GM18907 (cell line): Measurements from ENCODE around the gene RHOC.
A peak's percentile ranks its signal among the peaks of the same experiment; 100 is the strongest.

Experiments used
- ATAC-seq: cut with Tn5 transposase; IDR thresholded peaks from one replicate; pipeline ENCODE4 v1.9.1; 2021; ENCODE audit warnings: mild to moderate bottlenecking, moderate library complexity; ENCODE audit not compliant: unreplicated experiment

Gene RHOC

GRCh38 chr1:112702420-112703261 is 4.3 kb downstream of the RHOC start:
- no peak for ATAC-seq

DNA sequence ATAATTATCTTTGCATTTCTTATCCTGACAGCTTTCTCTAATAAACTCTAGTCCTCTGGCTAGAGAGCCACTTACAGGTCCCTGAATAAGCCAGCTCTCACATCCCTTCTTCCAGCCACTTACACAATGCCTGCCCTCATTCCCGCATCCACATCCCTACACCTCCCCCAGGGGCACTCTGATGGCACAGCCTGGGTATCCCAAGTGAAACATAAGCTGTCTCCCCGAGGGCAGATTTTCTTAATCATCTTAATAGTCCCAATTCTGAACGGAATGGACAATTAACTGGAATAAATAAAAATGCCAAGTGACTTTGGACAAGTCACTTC is 4.9 kb downstream of the RHOC start:
- ATAC-seq, result no peak

DNA sequence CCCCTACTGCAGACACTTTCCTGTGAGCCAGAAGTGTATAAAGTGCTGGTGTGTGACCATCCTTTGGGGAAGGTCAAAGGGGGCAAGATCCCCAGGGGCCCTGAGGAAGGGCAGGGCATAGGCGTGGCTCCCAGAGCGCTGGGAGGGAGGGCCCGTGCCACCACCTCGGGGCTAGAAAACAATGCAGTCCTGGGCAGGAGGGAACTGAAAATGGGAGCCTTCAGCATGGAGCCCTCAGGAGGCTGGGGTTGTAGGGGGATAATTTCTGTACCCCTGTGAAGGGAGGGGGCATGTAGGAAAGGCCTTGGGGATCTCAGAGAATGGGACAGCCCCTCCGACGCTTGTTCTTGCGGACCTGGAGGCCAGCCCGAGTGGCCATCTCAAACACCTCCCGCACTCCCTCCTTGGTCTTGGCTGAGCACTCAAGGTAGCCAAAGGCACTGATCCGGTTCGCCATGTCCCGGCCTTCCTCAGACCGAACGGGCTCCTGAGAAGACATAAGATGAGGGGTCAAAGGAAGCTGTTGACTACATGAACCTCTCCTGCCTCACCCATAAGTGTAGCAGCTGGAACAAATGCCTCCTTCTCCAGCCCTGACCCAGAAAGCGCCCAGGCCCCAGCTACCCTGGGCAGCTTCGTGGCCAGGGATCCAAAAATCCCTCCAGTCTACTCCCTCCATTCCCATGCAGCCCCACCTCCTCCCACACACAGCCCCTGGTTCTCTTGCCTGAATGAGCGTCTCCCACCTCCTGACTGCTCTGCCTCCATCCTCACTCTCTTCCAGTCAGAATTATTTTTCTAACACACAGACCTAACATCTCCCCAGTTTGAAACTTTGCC is 5.5 kb downstream of the RHOC start:
- no peak for ATAC-seq

GRCh38 chr1:112700290-112701226 is 6.4 kb downstream of the RHOC start:
- peak; percentile 58 for ATAC-seq

DNA sequence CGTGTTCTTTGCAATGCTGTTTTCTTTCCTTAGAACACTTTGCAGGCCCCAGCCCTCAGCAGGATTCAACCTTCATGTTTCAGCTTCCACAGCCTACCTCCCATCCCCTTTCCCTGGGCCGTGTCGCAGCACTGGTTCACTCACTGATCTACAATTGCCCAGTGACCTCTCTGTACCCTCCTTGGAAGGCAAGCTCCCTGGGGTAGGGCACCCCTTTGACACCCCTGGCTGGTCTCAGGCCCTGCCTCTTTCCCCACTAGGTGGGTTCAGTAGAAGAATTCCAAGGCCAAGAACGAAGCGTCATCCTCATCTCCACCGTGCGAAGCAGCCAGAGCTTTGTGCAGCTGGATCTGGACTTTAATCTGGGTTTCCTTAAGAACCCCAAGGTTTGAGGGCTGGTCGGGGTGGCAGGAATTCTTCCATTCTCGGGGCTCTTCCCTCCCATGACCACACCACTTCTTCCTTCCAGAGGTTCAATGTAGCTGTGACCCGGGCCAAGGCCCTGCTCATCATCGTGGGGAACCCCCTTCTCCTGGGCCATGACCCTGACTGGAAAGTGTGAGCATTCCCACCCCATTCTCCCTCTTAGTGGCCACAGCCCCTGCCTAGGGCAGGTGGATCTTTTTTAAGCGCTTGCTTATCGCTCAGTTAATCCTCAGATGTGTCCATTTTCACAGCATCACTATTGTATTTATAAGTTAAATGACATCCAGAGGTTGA is 7.3 kb downstream of the RHOC start:
- ATAC-seq, result no peak

GRCh38 chr1:112698366-112699310 is 8.3 kb downstream of the RHOC start:
- ATAC-seq, result no peak

DNA sequence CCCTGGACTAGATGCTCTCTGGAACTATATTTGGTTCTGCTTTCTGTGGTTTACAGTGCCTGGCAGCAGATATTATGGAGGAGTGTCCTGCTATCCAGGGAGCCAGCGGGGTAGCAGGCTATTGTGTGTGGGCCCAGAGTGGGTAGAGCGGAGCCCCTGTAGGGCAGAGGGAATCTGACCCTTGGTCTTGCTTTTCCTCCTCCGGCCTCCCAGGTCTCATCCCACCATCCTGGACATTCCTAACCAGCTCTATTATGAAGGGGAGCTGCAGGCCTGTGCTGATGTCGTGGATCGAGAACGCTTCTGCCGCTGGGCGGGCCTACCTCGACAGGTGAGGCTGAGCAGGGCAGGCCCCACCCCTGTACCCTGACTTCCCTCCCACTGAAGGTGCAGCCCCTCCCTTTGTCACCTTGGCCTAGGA is 9.1 kb downstream of the RHOC start:
- no peak for ATAC-seq

GRCh38 chr1:112696578-112697314 is 10.2 kb downstream of the RHOC start:
- ATAC-seq, result no peak

GRCh38 chr1:112695276-112695675 is 11.7 kb downstream of the RHOC start:
- no peak for ATAC-seq

GRCh38 chr1:112694363-112694929 is 12.5 kb downstream of the RHOC start:
- no peak for ATAC-seq

GRCh38 chr1:112693821-112694220 is 13.1 kb downstream of the RHOC start:
- no peak for ATAC-seq

DNA sequence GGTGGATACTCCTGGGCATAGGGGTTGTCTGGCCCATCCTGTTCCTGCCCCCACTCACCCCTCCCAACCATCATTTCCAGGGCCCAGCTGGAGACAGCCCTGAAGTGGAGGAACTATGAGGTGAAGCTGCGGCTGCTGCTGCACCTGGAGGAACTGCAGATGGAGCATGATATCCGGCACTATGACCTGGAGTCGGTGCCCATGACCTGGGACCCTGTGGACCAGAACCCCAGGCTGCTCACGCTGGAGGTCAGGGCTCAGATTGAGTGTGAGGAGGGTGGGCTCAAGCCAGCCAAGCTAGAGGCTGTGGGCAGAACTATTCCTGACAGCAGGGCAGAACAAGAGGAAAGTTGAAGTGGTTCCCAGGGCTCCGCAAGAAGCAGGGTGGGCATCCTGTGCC is 14.2 kb downstream of the RHOC start:
- no peak for ATAC-seq

- ATAC-seq, result no peak
Measured at GRCh38 chr1:112689842-112690237, 17.1 kb downstream of the RHOC start.

DNA sequence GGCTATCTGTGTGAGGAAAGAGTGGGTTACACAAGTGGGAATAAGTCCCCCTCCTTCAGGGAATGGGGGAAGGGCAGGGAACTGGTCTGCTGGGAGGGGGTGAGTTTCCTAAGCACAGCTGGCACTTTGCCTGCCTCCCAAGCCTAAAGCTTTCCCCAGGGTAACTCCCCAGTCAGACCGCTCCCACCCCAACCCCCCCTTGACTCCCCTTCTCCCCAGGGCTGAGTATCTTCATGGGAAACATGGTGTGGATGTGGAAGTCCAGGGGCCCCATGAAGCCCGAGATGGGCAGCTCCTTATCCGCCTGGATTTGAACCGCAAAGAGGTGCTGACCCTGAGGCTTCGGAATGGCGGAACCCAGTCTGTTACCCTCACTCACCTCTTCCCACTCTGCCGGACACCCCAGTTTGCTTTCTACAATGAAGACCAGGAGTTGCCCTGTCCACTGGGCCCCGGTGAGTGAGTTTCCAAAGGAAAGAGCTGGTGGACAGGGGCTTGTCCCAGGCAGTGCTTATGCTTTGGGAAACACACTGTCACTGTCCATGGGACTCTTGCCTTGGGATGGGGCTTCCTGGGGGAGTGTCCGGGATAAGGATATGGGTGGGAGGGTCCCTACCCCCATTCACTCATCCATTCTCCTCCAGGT is 17.6 kb downstream of the RHOC start:
- no peak for ATAC-seq

GRCh38 chr1:112688781-112689193 is 18.1 kb downstream of the RHOC start:
- ATAC-seq, result no peak

- ATAC-seq, result no peak
Measured at GRCh38 chr1:112687785-112688496, 19.0 kb downstream of the RHOC start.

GRCh38 chr1:112687361-112687760 is 19.6 kb downstream of the RHOC start:
- no peak for ATAC-seq
